WTC11 (cell line): ENCODE measurements around the gene MRTFB. TPM values are rescaled to one million over a fixed set of nuclear protein-coding genes. Genes with fewer than 3 reads are reported as not detected.

Experiments
- ATAC-seq: fragments of 200-7000 bp; cut with Tn5 transposase; 2 replicates; pipeline ENCODE4 v1.10.0; 2021; ENCODE audit warnings: mild to moderate bottlenecking, moderate library complexity
- CTCF ChIA-PET: fragments of 300-600 bp; sonication (Branson Sonifier 250); formaldehyde crosslinking; loops from one replicate; lab custom pipeline; 2021; ENCODE audit warnings: antibody characterized with exemption; lab: Charles Lee
- POLR2A ChIA-PET: fragments of 350-600 bp; sonication (Branson Sonifier 250); formaldehyde crosslinking; loops from one replicate; lab custom pipeline; 2021; ENCODE audit warnings: antibody characterized with exemption; lab: Charles Lee
- DNase-seq: peaks from one replicate; pipeline ENCODE4 v3.0.0; 2021; ENCODE audit warnings: low spot score
- H3K27ac Mint-ChIP-seq: 2 replicates; pipeline ENCODE4 v1.8.0; 2021; ENCODE audit warnings: mixed read lengths
- H3K27me3 Mint-ChIP-seq: 2 replicates; pipeline ENCODE4 v1.8.0; 2021; ENCODE audit warnings: low read depth, mild to moderate bottlenecking, moderate library complexity, mixed read lengths
- H3K36me3 Mint-ChIP-seq: 2 replicates; pipeline ENCODE4 v1.8.0; 2021; ENCODE audit warnings: mixed read lengths
- H3K4me1 Mint-ChIP-seq: 2 replicates; pipeline ENCODE4 v1.8.0; 2022; ENCODE audit warnings: mixed read lengths
- H3K4me3 Mint-ChIP-seq: 2 replicates; pipeline ENCODE4 v1.8.0; 2021; ENCODE audit warnings: mild to moderate bottlenecking, moderate library complexity, mixed read lengths
- H3K9me3 Mint-ChIP-seq: 2 replicates; pipeline ENCODE4 v1.8.0; 2021; ENCODE audit warnings: mixed read lengths
- ATF1 ChIP-seq: sonication (generic); formaldehyde crosslinking; IDR thresholded peaks from 2 replicates; pipeline ENCODE4 v1.8.1; 2023; ENCODE audit warnings: mild to moderate bottlenecking, moderate library complexity, missing genetic modification reagents
- ELF4 ChIP-seq: sonication (generic); formaldehyde crosslinking; IDR thresholded peaks from 2 replicates; pipeline ENCODE4 v1.8.1; 2022; ENCODE audit warnings: low read depth, mild to moderate bottlenecking, moderate library complexity, missing genetic modification reagents
- ESRRA ChIP-seq: sonication (generic); formaldehyde crosslinking; IDR thresholded peaks from 2 replicates; pipeline ENCODE4 v1.8.1; 2022; ENCODE audit warnings: mild to moderate bottlenecking, missing genetic modification reagents, borderline replicate concordance
- ETV6 ChIP-seq: sonication (generic); formaldehyde crosslinking; IDR thresholded peaks from 2 replicates; pipeline ENCODE4 v1.8.1; 2022; ENCODE audit warnings: mild to moderate bottlenecking, missing genetic modification reagents
- FOXK1 ChIP-seq: sonication (generic); formaldehyde crosslinking; IDR thresholded peaks from 2 replicates; pipeline ENCODE4 v1.8.0; 2022; ENCODE audit warnings: mild to moderate bottlenecking, moderate library complexity, missing genetic modification reagents
- GTF2I ChIP-seq: fragments of 250-450 bp; sonication (Bioruptor Pico); conservative IDR thresholded peaks from 2 replicates; pipeline ENCODE4 v1.4.0; 2021; ENCODE audit warnings: mild to moderate bottlenecking
- HMGA2 ChIP-seq: fragments of 250-450 bp; sonication (Bioruptor Pico); IDR thresholded peaks from 2 replicates; pipeline ENCODE4 v1.4.0; 2021; ENCODE audit warnings: mild to moderate bottlenecking, moderate library complexity
- NFATC4 ChIP-seq: fragments of 250-450 bp; sonication (Bioruptor Pico); IDR thresholded peaks from 2 replicates; pipeline ENCODE4 v1.9.0; 2021; ENCODE audit warnings: mild to moderate bottlenecking
- NFYB ChIP-seq: sonication (generic); formaldehyde crosslinking; conservative IDR thresholded peaks from 2 replicates; pipeline ENCODE4 v1.8.0; 2022; ENCODE audit warnings: low read depth, missing genetic modification reagents
- PRRX2 ChIP-seq: fragments of 250-450 bp; sonication (Bioruptor Pico); IDR thresholded peaks from 2 replicates; pipeline ENCODE4 v1.8.0; 2021; ENCODE audit warnings: mild to moderate bottlenecking
- SMAD3 ChIP-seq: sonication (generic); formaldehyde crosslinking; IDR thresholded peaks from 2 replicates; pipeline ENCODE4 v1.8.0; 2022; ENCODE audit warnings: missing genetic modification reagents, mild to moderate bottlenecking, borderline replicate concordance
- TEAD1 ChIP-seq: sonication (generic); formaldehyde crosslinking; IDR thresholded peaks from 2 replicates; pipeline ENCODE4 v1.8.0; 2022; ENCODE audit warnings: mild to moderate bottlenecking, missing genetic modification reagents
- ZNF121 ChIP-seq: sonication (generic); formaldehyde crosslinking; IDR thresholded peaks from 2 replicates; pipeline ENCODE4 v1.8.0; 2023; ENCODE audit warnings: missing genetic modification reagents
- ZNF219 ChIP-seq: sonication (generic); formaldehyde crosslinking; IDR thresholded peaks from 2 replicates; pipeline ENCODE4 v1.8.0; 2023; ENCODE audit warnings: missing genetic modification reagents, mild to moderate bottlenecking, borderline replicate concordance
- ZNF396 ChIP-seq: fragments of 250-450 bp; sonication (Bioruptor Pico); IDR thresholded peaks from 2 replicates; pipeline ENCODE4 v1.8.0; 2021; ENCODE audit warnings: mild to moderate bottlenecking, moderate library complexity, borderline replicate concordance
- ZNF423 ChIP-seq: fragments of 250-450 bp; sonication (Bioruptor Pico); IDR thresholded peaks from 2 replicates; pipeline ENCODE4 v2.1.2; 2022; ENCODE audit warnings: mild to moderate bottlenecking, moderate library complexity
- total RNA-seq: library from RNA; stranded (reverse); gene quantifications from 3 replicates; pipeline ENCODE4 v1.2.3, GENCODE V29; 2021
- TF ChIP-seq, protein P1 (sequence below): sonication (generic); formaldehyde crosslinking; IDR thresholded peaks from 2 replicates; pipeline ENCODE4 v1.8.0; 2022; ENCODE audit warnings: missing genetic modification reagents
- TF ChIP-seq, protein P2 (sequence below): fragments of 250-450 bp; sonication (Bioruptor Pico); IDR thresholded peaks from 2 replicates; pipeline ENCODE4 v1.9.0; 2021; ENCODE audit warnings: mild to moderate bottlenecking
- TF ChIP-seq, protein P3 (sequence below): sonication (generic); formaldehyde crosslinking; IDR thresholded peaks from 2 replicates; pipeline ENCODE4 v1.8.0; 2022; ENCODE audit warnings: mild to moderate bottlenecking, missing genetic modification reagents
- TF ChIP-seq, protein P4 (sequence below): sonication (generic); formaldehyde crosslinking; IDR thresholded peaks from 2 replicates; pipeline ENCODE4 v1.8.0; 2023; ENCODE audit warnings: mild to moderate bottlenecking, missing genetic modification reagents
- TF ChIP-seq, protein P5 (sequence below): sonication (generic); formaldehyde crosslinking; conservative IDR thresholded peaks from 2 replicates; pipeline ENCODE4 v1.8.1; 2022; ENCODE audit warnings: mild to moderate bottlenecking, missing genetic modification reagents
- TF ChIP-seq, protein P6 (sequence below): fragments of 200-600 bp; IDR thresholded peaks from 2 replicates; pipeline ENCODE4 v1.8.0; 2022; ENCODE audit warnings: antibody characterized with exemption
- TF ChIP-seq, protein P7 (sequence below): sonication (generic); formaldehyde crosslinking; IDR thresholded peaks from 2 replicates; pipeline ENCODE4 v1.8.1; 2023; ENCODE audit warnings: mild to moderate bottlenecking, missing genetic modification reagents

Gene MRTFB
- total RNA-seq, 1 experiment from 2014 or later, result 30.8 TPM

DNA sequence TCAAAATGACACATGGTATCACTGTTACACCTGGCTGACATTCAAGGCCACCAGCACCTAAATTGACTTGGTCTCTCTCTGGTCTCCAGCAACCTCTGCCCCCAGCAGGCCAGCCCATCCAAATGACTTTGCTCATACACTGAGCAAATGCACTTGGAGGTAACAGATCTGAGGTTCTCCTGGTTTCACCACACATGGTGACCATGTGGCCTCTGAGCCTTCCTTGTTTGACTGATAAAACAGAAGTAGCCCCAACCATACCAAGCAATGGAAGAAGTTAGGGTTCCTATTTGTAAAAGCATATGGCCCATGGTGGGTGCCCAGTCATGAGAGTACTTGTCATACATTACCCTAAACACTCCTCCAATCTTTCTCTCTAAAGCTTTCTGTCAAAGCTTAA, 181.7 kb downstream of the MRTFB start:
- Mint-ChIP-seq H3K9me3 (no peaks in the 10 kb centered on the region), H3K27ac (no peak overlapping the region), H3K27me3 (no peaks in the 10 kb centered on the region), H3K4me3 (no peak overlapping the region), H3K36me3 (peaks cover 51% of the 10 kb centered on the region), H3K4me1 (peaks cover 8% of the 10 kb centered on the region)
- TF ChIP-seq ZNF423 (CRISPR knock-in tag) (no peak), ZNF219 (no peak), FOXK1 (CRISPR knock-in tag) (no peak), ESRRA (CRISPR knock-in tag) (no peak), NFYB (CRISPR knock-in tag) (no peak), ATF1 (CRISPR knock-in tag) (no peak), ELF4 (CRISPR knock-in tag) (no peak), SMAD3 (CRISPR knock-in tag) (no peak), ZNF121 (CRISPR knock-in tag) (no peak), NFATC4 (CRISPR knock-in tag) (no peak), PRRX2 (no peak), HMGA2 (CRISPR knock-in tag) (no peak), GTF2I (CRISPR knock-in tag) (no peak), ETV6 (CRISPR knock-in tag) (no peak)
- TF ChIP-seq, protein P1, sequence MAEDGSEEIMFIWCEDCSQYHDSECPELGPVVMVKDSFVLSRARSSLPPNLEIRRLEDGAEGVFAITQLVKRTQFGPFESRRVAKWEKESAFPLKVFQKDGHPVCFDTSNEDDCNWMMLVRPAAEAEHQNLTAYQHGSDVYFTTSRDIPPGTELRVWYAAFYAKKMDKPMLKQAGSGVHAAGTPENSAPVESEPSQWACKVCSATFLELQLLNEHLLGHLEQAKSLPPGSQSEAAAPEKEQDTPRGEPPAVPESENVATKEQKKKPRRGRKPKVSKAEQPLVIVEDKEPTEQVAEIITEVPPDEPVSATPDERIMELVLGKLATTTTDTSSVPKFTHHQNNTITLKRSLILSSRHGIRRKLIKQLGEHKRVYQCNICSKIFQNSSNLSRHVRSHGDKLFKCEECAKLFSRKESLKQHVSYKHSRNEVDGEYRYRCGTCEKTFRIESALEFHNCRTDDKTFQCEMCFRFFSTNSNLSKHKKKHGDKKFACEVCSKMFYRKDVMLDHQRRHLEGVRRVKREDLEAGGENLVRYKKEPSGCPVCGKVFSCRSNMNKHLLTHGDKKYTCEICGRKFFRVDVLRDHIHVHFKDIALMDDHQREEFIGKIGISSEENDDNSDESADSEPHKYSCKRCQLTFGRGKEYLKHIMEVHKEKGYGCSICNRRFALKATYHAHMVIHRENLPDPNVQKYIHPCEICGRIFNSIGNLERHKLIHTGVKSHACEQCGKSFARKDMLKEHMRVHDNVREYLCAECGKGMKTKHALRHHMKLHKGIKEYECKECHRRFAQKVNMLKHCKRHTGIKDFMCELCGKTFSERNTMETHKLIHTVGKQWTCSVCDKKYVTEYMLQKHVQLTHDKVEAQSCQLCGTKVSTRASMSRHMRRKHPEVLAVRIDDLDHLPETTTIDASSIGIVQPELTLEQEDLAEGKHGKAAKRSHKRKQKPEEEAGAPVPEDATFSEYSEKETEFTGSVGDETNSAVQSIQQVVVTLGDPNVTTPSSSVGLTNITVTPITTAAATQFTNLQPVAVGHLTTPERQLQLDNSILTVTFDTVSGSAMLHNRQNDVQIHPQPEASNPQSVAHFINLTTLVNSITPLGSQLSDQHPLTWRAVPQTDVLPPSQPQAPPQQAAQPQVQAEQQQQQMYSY (CRISPR knock-in tag), result no peak
- TF ChIP-seq, protein P2, sequence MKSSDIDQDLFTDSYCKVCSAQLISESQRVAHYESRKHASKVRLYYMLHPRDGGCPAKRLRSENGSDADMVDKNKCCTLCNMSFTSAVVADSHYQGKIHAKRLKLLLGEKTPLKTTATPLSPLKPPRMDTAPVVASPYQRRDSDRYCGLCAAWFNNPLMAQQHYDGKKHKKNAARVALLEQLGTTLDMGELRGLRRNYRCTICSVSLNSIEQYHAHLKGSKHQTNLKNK, result no peak
- TF ChIP-seq, protein P3, sequence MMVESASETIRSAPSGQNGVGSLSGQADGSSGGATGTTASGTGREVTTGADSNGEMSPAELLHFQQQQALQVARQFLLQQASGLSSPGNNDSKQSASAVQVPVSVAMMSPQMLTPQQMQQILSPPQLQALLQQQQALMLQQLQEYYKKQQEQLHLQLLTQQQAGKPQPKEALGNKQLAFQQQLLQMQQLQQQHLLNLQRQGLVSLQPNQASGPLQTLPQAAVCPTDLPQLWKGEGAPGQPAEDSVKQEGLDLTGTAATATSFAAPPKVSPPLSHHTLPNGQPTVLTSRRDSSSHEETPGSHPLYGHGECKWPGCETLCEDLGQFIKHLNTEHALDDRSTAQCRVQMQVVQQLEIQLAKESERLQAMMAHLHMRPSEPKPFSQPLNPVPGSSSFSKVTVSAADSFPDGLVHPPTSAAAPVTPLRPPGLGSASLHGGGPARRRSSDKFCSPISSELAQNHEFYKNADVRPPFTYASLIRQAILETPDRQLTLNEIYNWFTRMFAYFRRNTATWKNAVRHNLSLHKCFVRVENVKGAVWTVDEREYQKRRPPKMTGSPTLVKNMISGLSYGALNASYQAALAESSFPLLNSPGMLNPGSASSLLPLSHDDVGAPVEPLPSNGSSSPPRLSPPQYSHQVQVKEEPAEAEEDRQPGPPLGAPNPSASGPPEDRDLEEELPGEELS (CRISPR knock-in tag), result no peak
- TF ChIP-seq, protein P4, sequence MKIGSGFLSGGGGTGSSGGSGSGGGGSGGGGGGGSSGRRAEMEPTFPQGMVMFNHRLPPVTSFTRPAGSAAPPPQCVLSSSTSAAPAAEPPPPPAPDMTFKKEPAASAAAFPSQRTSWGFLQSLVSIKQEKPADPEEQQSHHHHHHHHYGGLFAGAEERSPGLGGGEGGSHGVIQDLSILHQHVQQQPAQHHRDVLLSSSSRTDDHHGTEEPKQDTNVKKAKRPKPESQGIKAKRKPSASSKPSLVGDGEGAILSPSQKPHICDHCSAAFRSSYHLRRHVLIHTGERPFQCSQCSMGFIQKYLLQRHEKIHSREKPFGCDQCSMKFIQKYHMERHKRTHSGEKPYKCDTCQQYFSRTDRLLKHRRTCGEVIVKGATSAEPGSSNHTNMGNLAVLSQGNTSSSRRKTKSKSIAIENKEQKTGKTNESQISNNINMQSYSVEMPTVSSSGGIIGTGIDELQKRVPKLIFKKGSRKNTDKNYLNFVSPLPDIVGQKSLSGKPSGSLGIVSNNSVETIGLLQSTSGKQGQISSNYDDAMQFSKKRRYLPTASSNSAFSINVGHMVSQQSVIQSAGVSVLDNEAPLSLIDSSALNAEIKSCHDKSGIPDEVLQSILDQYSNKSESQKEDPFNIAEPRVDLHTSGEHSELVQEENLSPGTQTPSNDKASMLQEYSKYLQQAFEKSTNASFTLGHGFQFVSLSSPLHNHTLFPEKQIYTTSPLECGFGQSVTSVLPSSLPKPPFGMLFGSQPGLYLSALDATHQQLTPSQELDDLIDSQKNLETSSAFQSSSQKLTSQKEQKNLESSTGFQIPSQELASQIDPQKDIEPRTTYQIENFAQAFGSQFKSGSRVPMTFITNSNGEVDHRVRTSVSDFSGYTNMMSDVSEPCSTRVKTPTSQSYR (CRISPR knock-in tag), result no peak
- TF ChIP-seq, protein P5, sequence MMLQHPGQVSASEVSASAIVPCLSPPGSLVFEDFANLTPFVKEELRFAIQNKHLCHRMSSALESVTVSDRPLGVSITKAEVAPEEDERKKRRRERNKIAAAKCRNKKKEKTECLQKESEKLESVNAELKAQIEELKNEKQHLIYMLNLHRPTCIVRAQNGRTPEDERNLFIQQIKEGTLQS (CRISPR knock-in tag), result no peak
- DNase-seq, result no peak
- ChIA-PET POLR2A (no interaction called here), CTCF (no interaction called here)
- ATAC-seq, result no peak

DNA sequence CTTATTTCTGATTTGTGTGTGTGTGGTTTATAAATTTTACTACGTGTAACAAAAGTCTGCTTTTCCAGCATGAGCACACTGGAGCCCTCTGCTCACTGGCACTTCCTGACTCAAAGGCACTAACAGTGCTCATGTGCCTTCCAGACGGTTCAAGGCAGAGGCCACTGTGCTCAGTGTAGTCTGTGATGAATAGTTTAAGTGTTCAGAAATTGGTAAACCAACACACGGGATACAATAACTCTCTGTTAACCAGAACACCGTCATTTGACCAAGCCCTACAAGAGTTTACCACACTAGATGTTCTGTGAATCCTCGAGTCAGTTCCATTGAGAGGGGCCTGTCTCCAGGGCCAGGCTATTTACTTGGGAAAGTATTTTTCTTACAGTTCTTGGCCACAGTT, 191.9 kb downstream of the MRTFB start:
- no peak overlapping the region for H3K4me3 Mint-ChIP-seq
- TF ChIP-seq TEAD1 (CRISPR knock-in tag) (no peak), NFYB (CRISPR knock-in tag) (no peak), ZNF396 (CRISPR knock-in tag) (no peak)
- TF ChIP-seq, protein P6, sequence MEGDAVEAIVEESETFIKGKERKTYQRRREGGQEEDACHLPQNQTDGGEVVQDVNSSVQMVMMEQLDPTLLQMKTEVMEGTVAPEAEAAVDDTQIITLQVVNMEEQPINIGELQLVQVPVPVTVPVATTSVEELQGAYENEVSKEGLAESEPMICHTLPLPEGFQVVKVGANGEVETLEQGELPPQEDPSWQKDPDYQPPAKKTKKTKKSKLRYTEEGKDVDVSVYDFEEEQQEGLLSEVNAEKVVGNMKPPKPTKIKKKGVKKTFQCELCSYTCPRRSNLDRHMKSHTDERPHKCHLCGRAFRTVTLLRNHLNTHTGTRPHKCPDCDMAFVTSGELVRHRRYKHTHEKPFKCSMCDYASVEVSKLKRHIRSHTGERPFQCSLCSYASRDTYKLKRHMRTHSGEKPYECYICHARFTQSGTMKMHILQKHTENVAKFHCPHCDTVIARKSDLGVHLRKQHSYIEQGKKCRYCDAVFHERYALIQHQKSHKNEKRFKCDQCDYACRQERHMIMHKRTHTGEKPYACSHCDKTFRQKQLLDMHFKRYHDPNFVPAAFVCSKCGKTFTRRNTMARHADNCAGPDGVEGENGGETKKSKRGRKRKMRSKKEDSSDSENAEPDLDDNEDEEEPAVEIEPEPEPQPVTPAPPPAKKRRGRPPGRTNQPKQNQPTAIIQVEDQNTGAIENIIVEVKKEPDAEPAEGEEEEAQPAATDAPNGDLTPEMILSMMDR, result no peak
- TF ChIP-seq, protein P7, sequence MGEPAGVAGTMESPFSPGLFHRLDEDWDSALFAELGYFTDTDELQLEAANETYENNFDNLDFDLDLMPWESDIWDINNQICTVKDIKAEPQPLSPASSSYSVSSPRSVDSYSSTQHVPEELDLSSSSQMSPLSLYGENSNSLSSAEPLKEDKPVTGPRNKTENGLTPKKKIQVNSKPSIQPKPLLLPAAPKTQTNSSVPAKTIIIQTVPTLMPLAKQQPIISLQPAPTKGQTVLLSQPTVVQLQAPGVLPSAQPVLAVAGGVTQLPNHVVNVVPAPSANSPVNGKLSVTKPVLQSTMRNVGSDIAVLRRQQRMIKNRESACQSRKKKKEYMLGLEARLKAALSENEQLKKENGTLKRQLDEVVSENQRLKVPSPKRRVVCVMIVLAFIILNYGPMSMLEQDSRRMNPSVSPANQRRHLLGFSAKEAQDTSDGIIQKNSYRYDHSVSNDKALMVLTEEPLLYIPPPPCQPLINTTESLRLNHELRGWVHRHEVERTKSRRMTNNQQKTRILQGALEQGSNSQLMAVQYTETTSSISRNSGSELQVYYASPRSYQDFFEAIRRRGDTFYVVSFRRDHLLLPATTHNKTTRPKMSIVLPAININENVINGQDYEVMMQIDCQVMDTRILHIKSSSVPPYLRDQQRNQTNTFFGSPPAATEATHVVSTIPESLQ (CRISPR knock-in tag), result no peak
- H3K4me1 Mint-ChIP-seq, result no peaks in the 10 kb centered on the region
- CTCF ChIA-PET, result interaction anchor here (1.1 kb wide), 1 partner anchor 13 kb away, joined by 4 read pairs; no protein-coding TSS in a partner anchor
- ATAC-seq (no peak), DNase-seq (no peak)
- POLR2A ChIA-PET, result no interaction called here
- H3K9me3 Mint-ChIP-seq, result no peaks in the 10 kb centered on the region
- no peaks in the 10 kb centered on the region for H3K27me3 Mint-ChIP-seq
- no peak overlapping the region for H3K27ac Mint-ChIP-seq
- H3K36me3 Mint-ChIP-seq, result peaks cover 65% of the 10 kb centered on the region
